WI38 (cell line): ENCODE data around the gene BBS9.

Experiments used
- H3K4me3 ChIP-seq: 2 replicates; pipeline ENCODE4 v1.5.1; 2011; ENCODE audit warnings: low read depth, mild to moderate bottlenecking, control low read depth, low read length
- TF ChIP-seq, protein P1 (sequence below): IDR thresholded peaks from 2 replicates; pipeline ENCODE4 v1.5.1; 2012; ENCODE audit warnings: low read depth, mild to moderate bottlenecking, control low read depth, low read length

BBS9 gene

GRCh38 chr7:33388332-33388731, 259.0 kb downstream of the BBS9 start:
- TF ChIP-seq, protein P1, sequence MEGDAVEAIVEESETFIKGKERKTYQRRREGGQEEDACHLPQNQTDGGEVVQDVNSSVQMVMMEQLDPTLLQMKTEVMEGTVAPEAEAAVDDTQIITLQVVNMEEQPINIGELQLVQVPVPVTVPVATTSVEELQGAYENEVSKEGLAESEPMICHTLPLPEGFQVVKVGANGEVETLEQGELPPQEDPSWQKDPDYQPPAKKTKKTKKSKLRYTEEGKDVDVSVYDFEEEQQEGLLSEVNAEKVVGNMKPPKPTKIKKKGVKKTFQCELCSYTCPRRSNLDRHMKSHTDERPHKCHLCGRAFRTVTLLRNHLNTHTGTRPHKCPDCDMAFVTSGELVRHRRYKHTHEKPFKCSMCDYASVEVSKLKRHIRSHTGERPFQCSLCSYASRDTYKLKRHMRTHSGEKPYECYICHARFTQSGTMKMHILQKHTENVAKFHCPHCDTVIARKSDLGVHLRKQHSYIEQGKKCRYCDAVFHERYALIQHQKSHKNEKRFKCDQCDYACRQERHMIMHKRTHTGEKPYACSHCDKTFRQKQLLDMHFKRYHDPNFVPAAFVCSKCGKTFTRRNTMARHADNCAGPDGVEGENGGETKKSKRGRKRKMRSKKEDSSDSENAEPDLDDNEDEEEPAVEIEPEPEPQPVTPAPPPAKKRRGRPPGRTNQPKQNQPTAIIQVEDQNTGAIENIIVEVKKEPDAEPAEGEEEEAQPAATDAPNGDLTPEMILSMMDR: no peak
- H3K4me3 ChIP-seq: no peak overlapping the region

- H3K4me3 ChIP-seq: no peak overlapping the region
- TF ChIP-seq, protein P1: no peak
These were observed 262.8 kb downstream of the BBS9 start for GRCh38 chr7:33392148-33392547.

DNA sequence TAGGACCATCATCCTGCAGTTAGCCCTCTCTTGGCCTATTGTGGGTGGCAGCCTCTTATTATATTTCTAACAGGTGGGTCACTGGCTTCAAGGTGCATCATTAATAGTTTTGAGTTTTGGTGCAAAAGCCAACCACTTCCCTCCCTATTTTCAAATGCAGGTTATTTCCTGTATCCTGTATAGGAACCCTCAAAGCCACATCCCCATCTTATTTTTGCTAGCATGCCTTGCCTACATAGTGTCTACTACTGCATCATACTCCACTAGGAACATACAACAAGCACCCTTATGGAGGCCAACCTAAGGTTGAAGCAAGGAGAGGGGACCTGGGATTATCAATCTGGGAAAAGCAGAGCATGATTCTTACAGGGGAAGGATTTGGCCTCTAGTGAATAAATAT, 264.4 kb downstream of the BBS9 start:
- no peak overlapping the region for H3K4me3 ChIP-seq
- TF ChIP-seq, protein P1: no peak

GRCh38 chr7:33395340-33395739, 266.0 kb downstream of the BBS9 start:
- no peak overlapping the region for H3K4me3 ChIP-seq
- TF ChIP-seq, protein P1: no peak

GRCh38 chr7:33399528-33400213, 270.3 kb downstream of the BBS9 start:
- H3K4me3 ChIP-seq: no peak overlapping the region
- TF ChIP-seq, protein P1: no peak

DNA sequence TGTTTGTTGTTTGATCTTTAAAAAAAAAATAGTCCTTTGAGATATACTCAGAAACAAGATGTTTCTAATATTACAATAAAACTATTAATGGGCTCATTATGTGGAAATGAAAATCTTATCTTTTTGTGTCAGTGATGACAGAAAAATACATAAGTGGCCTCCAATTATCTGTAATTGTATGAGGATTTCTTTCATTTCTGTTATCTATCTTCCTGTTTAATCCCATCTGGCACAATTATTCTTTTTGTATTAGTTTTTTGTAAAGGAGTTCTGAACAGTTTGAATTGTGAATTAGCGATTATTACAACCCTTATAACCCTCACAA, 270.8 kb downstream of the BBS9 start:
- TF ChIP-seq, protein P1: no peak
- H3K4me3 ChIP-seq: no peak overlapping the region

- TF ChIP-seq, protein P1: no peak
- H3K4me3 ChIP-seq: no peak overlapping the region
These were observed 280.9 kb downstream of the BBS9 start for GRCh38 chr7:33410266-33410665.
